Eye (tissue), 1 donor: ENCODE data around the gene RBM10.

Experiments
- DNase-seq: peaks from one replicate; pipeline ENCODE4 v3.0.0-alpha.2; 2015

Gene RBM10

DNA sequence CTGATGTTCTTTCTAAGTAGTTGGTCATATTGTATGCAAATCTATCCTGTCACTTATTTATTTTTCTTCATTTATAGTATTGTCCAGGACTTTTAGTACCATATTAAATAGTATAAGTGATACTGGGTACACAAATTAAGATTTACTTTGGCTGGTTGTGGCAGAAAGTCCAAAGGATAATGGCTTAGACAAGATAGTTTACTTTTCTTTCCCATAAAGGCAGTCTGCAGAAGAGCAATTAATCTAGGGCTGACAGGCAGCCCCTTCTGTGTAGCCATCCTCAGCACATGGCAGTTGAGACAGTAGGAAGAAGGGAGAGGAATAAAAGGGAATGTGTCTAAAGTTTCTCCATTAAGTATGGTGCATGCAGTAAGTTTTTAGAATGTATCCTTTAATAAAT is 6.4 kb downstream of the RBM10 start:
- DNase-seq: no peak

DNA sequence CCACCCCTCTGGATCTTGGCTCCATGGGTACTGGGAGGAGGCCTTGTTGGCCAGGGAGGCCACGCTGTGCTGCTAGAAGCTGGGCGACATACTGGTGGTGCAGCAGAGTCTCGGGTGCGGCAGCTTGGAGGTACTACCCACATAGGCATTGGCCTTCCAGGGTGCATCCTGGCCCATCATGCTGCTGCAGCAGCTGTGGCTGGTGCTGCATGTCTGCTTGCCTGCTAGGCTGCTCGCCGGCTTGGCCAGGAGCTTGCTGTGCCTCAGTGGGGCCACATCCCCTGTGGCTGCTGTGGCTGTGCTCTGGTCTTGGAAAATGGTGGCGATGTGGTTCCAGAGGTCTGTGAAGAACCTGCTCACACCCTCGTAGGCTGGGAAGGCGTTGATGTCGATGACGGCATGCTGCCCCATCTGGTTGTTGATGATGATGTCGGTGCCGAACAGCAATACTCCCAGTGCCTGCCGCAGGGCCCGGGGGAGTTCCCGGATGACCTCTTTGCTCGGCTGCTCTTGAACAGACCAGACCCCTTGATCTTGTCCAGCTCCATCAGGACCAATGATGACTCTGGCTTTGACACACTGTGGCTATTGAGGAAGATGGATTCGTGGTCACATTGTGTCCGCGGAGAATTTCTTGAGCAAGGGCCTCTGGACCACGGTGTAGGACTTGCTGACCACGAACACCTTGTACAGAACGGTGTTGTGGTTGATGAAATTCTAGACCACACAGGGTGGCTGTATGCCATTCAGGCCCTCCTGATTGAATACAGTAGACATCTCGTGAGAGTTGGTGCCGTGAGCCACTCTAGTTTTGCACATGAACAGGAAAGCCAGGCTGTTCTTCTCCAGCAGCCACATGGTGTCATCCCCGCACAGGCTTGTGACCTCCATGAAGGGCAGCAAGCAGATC is 11.8 kb downstream of the RBM10 start:
- no peak for DNase-seq

- no peak for DNase-seq
These were observed 13.1 kb downstream of the RBM10 start for GRCh38 chrX:47158131-47158530.

DNA sequence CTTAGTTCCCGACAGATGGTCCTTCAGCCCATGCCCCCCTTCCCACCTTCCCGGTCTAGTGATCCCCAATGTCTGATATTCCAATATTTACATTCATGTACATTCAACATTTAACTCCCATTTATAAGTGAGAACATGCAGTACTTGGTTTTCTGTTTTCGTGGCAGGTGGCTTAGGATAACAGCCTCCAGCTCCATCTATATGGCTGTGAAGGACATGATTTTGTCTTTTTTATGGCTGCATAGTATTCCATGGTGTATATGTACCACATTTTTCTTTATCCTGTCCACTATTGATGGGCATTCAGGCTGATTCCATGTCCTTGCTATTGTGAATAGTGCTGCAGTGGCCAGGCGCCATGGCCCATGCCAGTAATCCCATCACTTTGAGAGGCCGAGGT is 13.8 kb downstream of the RBM10 start:
- no peak for DNase-seq

GRCh38 chrX:47160781-47161180 is 15.8 kb downstream of the RBM10 start:
- DNase-seq: no peak

DNA sequence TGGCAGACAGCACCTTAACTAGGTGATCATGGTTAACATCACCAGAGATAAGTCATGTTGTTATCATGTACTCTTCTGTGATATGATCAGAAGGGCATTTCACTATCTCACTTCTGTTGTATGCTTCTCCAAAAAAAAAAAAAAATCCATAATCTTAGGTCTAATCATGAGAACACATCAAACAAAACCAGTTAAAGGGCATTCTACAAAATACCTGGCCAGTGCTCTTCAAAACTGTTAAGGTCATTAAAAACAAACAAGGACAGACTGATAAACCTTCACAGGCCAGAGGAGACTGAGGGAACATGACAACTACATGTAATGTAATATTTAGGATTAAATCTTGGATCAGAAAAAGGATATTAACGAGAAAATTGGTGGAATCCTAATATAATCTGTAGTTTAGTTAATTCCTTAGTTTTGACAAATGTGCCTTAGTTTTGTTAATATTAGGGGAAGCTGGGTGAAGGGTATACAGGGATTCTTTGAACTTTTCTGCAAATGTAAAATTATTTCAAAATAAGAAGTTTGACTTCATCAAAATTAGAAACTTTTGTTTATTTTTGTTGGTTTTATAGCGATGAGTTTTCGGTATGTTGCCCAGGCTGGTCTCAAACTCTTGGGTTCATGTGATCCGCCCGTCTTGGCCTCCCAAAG is 18.0 kb downstream of the RBM10 start:
- no peak for DNase-seq

GRCh38 chrX:47164420-47164819 is 19.4 kb downstream of the RBM10 start:
- DNase-seq: no peak

- no peak for DNase-seq
These were observed 21.1 kb downstream of the RBM10 start for GRCh38 chrX:47166126-47166525.

GRCh38 chrX:47168495-47169073 is 23.6 kb downstream of the RBM10 start:
- no peak for DNase-seq

- DNase-seq: no peak
These were observed 24.3 kb downstream of the RBM10 start for GRCh38 chrX:47169273-47169672.

DNA sequence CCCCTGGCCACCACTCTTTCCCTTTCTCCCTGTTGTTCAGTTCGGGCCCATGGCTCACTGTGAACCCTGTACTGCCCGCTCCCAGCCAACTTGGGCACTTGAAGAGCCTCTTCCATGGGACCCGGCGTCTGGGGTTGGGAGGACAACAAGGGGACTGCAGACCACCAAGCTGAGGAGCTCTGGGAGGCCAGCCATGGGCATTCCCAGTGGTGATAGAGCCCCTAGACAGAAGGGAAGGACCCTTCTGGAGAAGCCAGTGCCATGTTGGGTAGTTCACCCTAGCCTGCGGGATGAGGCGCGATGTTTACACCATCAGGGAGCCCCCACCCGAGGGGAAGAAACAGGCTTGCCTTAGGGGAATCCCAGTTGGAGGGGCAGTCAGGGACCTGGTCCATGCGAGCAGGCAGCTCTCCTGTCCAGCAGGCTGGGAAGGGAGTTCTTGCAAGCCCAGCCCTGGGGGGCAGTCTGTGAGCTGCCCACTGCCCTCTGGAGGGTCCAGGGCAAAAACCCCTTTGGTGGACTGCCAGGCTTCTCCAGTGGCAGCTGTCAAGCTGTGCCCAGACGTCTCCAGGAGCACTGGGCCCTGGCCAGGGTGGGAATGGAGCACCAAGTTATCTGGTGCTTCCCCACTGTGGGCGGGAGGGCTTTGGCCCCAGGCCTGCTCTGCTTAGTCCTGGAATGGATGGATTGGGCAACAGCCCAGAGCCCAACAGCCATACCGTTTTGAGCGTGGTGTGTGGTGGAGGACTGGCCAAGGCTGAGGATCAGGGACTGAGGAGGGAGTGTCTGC is 24.9 kb downstream of the RBM10 start:
- no peak for DNase-seq

- no peak for DNase-seq
These were observed 26.1 kb downstream of the RBM10 start for GRCh38 chrX:47170861-47171692.

GRCh38 chrX:47171996-47172395 is 27.0 kb downstream of the RBM10 start:
- no peak for DNase-seq

DNA sequence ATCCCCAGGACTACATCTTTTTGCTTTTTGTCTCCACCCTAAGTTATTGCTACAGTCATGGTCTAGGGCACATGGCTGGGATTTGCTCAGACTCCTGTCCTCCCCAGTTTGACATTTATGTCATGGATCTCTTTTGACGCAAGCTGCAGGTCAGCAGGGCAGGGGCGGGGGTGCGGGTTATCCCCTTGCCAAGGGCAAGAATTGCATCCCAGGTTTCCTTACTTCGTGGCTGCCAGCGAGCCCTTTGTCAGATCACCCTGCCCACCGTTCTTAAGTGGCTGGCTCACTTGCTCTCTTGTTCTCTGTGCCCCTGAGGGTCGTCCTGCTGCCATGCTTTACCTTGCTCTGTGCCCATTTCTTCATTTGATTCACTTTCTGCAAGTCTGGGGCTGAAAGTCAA is 27.5 kb downstream of the RBM10 start:
- no peak for DNase-seq

GRCh38 chrX:47172971-47173792 is 28.2 kb downstream of the RBM10 start:
- DNase-seq: no peak

- DNase-seq: no peak
These were observed 29.4 kb downstream of the RBM10 start for GRCh38 chrX:47174376-47174775.

DNA sequence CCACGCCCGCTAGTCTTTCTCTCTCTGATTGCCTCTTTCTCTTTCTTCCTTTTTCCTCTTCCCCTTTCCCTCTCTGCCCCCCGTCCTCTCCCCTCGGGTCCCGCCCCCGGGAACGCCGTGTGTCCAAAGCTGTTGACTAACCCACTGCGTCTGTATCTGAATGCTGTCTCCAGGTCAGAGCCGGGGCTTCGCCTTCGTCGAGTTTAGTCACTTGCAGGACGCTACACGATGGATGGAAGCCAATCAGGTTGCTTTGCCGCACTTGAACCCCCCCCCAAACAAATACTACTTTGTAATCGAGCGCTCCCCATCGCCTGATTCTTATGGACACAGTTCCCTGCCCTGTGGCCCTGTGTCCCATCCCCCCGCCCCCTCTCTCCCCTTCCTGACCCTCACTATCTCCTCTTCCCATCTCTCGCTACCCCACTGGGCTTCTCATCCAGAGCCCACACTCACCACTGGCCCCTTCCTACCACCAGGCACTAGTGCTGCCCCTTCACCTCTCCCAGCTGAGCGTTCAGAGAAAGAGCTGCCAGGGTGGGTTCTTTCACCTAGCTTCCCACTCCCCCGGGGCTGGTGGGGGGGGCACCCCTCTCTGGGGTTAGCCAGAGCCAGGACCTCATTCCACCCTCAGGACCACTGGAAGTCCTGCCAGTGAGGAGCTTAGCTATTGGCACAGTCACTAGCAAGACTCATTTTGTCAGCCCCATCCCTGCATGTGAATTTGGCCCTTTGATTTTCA is 30.0 kb downstream of the RBM10 start:
- no peak for DNase-seq

DNA sequence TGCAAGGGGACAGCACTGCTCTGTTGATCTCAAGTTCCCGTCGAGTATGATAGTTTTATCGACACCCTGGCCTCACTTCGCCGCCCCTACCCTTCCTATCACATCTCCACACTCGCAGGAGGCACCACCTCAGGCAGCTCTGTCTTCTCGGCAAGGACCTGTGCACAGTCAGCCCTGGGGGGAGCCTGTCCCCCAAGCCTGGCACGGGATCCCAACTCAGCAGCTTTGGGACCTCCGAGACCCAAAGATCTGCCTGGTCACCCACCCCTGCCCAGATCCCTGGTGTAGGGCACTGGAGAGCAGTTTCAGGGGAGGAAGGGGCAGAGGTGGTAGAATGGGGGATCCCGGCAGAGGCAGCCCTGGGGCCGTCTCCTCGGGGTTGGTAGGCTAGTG is 30.6 kb downstream of the RBM10 start:
- DNase-seq: no peak

DNA sequence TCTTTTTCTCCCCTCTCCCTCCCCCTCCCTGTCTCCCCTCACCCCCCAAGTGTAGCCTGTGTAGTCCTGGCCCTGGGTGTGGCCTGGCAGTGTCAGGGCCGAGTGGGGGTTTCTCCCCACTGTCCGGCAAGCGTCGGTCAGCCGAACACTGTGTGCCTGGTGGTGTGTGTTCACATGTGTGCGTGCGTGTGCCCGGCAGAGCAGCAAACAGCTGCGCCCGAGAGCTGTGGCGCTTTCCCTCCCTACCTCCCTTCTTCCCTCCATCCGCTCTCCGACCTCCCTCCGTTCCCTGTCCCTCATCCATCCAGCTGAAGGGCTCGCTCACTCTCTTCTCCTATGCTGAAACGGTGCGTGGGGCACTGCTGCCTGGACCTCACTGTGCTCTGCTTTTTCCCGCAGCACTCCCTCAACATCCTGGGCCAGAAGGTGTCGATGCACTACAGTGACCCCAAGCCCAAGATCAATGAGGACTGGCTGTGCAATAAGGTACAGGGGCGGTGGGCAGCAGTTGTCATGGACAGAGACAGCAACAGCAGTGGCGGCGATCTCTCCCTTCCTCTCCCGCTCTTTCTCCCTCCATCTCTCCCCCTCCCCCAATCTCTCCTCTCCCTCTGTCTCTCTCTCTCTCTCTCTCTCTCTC is 31.2 kb downstream of the RBM10 start:
- no peak for DNase-seq

- DNase-seq: no peak
These were observed 32.1 kb downstream of the RBM10 start for GRCh38 chrX:47177079-47177478.
